Measurements from ENCODE around the gene MSI2.

GRCh38 chr17:57670769-57671569, 414.6 kb downstream of the MSI2 start:
- TF ChIP-seq, protein P1, sequence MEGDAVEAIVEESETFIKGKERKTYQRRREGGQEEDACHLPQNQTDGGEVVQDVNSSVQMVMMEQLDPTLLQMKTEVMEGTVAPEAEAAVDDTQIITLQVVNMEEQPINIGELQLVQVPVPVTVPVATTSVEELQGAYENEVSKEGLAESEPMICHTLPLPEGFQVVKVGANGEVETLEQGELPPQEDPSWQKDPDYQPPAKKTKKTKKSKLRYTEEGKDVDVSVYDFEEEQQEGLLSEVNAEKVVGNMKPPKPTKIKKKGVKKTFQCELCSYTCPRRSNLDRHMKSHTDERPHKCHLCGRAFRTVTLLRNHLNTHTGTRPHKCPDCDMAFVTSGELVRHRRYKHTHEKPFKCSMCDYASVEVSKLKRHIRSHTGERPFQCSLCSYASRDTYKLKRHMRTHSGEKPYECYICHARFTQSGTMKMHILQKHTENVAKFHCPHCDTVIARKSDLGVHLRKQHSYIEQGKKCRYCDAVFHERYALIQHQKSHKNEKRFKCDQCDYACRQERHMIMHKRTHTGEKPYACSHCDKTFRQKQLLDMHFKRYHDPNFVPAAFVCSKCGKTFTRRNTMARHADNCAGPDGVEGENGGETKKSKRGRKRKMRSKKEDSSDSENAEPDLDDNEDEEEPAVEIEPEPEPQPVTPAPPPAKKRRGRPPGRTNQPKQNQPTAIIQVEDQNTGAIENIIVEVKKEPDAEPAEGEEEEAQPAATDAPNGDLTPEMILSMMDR (IDR thresholded peaks at IDR 0.05): no peak
- TF ChIP-seq EP300 (IDR thresholded peaks at IDR 0.05) (no peak), POLR2A (IDR thresholded peaks at IDR 0.05) (no peak), POLR2AphosphoS5 (IDR thresholded peaks at IDR 0.05) (no peak)

All from sigmoid colon (tissue), 4 donors.